IMR-90 (cell line): Measurements from ENCODE around the gene RXRB. TPM values are rescaled to one million over a fixed set of nuclear protein-coding genes. Genes with fewer than 3 reads are reported as not detected.

Experiments used
- ATAC-seq: fragments of 200-7000 bp; cut with Tn5 transposase; 2 replicates; pipeline ENCODE4 v1.9.1; 2020; ENCODE audit warnings: low read depth, mild to moderate bottlenecking, moderate library complexity
- BruUV-seq: library from RNA; stranded (reverse); fragments of 400-500 nt; replicated peaks from 2 replicates; lab custom pipeline; 2021; lab: Mats Ljungman, UMichigan
- CTCF ChIA-PET: fragments of 300-600 bp; formaldehyde crosslinking; extraction: SDS; loops from one replicate; lab custom pipeline; 2021; ENCODE audit warnings: antibody characterized with exemption; lab: Yijun Ruan, JAX
- POLR2A ChIA-PET: fragments of 300-600 bp; sonication (Branson Sonifier 250); formaldehyde crosslinking; loops from one replicate; lab custom pipeline; 2022; ENCODE audit warnings: antibody characterized with exemption; ENCODE audit not compliant: unreplicated experiment; lab: Charles Lee
- DNase-seq: peaks from one replicate; pipeline ENCODE4 v3.0.0; 2013
- H2AFZ ChIP-seq: replicated peaks from 2 replicates; pipeline ENCODE3; 2013; ENCODE audit warnings: low read length, mild to moderate bottlenecking; ENCODE audit not compliant: poor library complexity
- H2AK5ac ChIP-seq: 2 replicates; pipeline ENCODE4 v1.6.1; 2013; ENCODE audit warnings: low read depth, low read length, inconsistent platforms
- H2AK9ac ChIP-seq: replicated peaks from 2 replicates; pipeline ENCODE3; 2013; ENCODE audit warnings: mild to moderate bottlenecking, low read depth, low read length, moderate library complexity; ENCODE audit not compliant: poor library complexity
- H2BK120ac ChIP-seq: 2 replicates; pipeline ENCODE4 v1.6.1; 2013; ENCODE audit warnings: low read depth, low read length, inconsistent platforms
- H2BK15ac ChIP-seq: 3 replicates; pipeline ENCODE4 v1.6.1; 2013; ENCODE audit warnings: low read depth, low read length, inconsistent platforms
- H2BK20ac ChIP-seq: 2 replicates; pipeline ENCODE4 v1.6.1; 2013; ENCODE audit warnings: low read depth, mild to moderate bottlenecking, inconsistent platforms, low read length, moderate library complexity
- H2BK5ac ChIP-seq: 2 replicates; pipeline ENCODE4 v1.6.1; 2013; ENCODE audit warnings: mild to moderate bottlenecking, low read depth, low read length, inconsistent platforms; ENCODE audit not compliant: poor library complexity, severe bottlenecking
- H3K14ac ChIP-seq: replicated peaks from 2 replicates; pipeline ENCODE4 v1.6.1; 2013; ENCODE audit warnings: low read depth, low read length, inconsistent platforms
- H3K18ac ChIP-seq: 2 replicates; pipeline ENCODE4 v1.6.1; 2013; ENCODE audit warnings: low read depth, low read length, control low read depth
- H3K23ac ChIP-seq: 2 replicates; pipeline ENCODE4 v1.6.1; 2013; ENCODE audit warnings: low read depth, low read length, inconsistent platforms
- H3K27ac ChIP-seq: 2 replicates; pipeline ENCODE4 v1.5.1; 2013; ENCODE audit warnings: mild to moderate bottlenecking, control low read depth, low read length; ENCODE audit not compliant: insufficient read depth
- H3K27me3 ChIP-seq: 2 replicates; pipeline ENCODE4 v1.6.1; 2013; ENCODE audit warnings: low read length; ENCODE audit not compliant: control insufficient read depth, insufficient read depth
- H3K36me3 ChIP-seq: 2 replicates; pipeline ENCODE4 v1.6.1; 2013; ENCODE audit warnings: low read length, mixed read lengths; ENCODE audit not compliant: control insufficient read depth, insufficient read depth
- H3K4ac ChIP-seq: 2 replicates; pipeline ENCODE4 v1.6.1; 2013; ENCODE audit warnings: low read depth, low read length, inconsistent platforms
- H3K4me1 ChIP-seq: 2 replicates; pipeline ENCODE4 v1.6.1; 2013; ENCODE audit warnings: low read length, mixed read lengths; ENCODE audit not compliant: control insufficient read depth, insufficient read depth
- H3K4me2 ChIP-seq: 2 replicates; pipeline ENCODE4 v1.6.1; 2013; ENCODE audit warnings: low read depth, mild to moderate bottlenecking, control low read depth, low read length, moderate library complexity
- H3K4me3 ChIP-seq: 2 replicates; pipeline ENCODE4 v1.5.1; 2013; ENCODE audit warnings: low read depth, mild to moderate bottlenecking, control low read depth, low read length, moderate library complexity; ENCODE audit not compliant: insufficient read depth
- H3K56ac ChIP-seq: 2 replicates; pipeline ENCODE4 v1.6.1; 2013; ENCODE audit warnings: low read length, inconsistent platforms; ENCODE audit not compliant: insufficient read depth; ENCODE audit errors: extremely low read depth
- H3K79me1 ChIP-seq, 2 experiments: 2 replicates each; pipeline ENCODE4 v1.6.1; 2013; ENCODE audit warnings: low read length in 2 of 2, inconsistent platforms in 1 of 2, low read depth in 1 of 2
- H3K9ac ChIP-seq: 2 replicates; pipeline ENCODE4 v1.6.1; 2013; ENCODE audit warnings: low read depth, low read length, control low read depth
- H3K9me1 ChIP-seq: 2 replicates; pipeline ENCODE4 v1.6.1; 2013; ENCODE audit warnings: low read length, inconsistent platforms; ENCODE audit not compliant: insufficient read depth
- H3K9me3 ChIP-seq: 2 replicates; pipeline ENCODE4 v1.6.1; 2013; ENCODE audit warnings: low read length; ENCODE audit not compliant: control insufficient read depth, insufficient read depth
- H4K20me1 ChIP-seq: 2 replicates; pipeline ENCODE4 v1.6.1; 2013; ENCODE audit warnings: low read length, inconsistent platforms; ENCODE audit not compliant: insufficient read depth
- H4K5ac ChIP-seq: 2 replicates; pipeline ENCODE4 v1.6.1; 2013; ENCODE audit warnings: mild to moderate bottlenecking, low read depth, low read length, control low read depth
- H4K8ac ChIP-seq, 2 experiments: 2 replicates each; pipeline ENCODE4 v1.6.1; 2013; ENCODE audit warnings: low read depth in 2 of 2, low read length in 2 of 2, control low read depth in 1 of 2, inconsistent platforms in 1 of 2
- H4K91ac ChIP-seq: 2 replicates; pipeline ENCODE4 v1.6.1; 2013; ENCODE audit warnings: low read depth, low read length, inconsistent platforms; ENCODE audit not compliant: insufficient read depth
- BHLHE40 ChIP-seq: fragments of 150-350 bp; IDR thresholded peaks from 2 replicates; pipeline ENCODE4 v1.6.1; 2016; ENCODE audit warnings: mild to moderate bottlenecking, low read depth, low read length
- WGBS, 2 experiments: methylation state at CpG; one replicate each; pipeline versions ENCODE4 v1.1.5 to v1.1.7; 2013; ENCODE audit warnings: missing lambda C conversion rate in 2 of 2; ENCODE audit not compliant: insufficient read length in 1 of 2; ENCODE audit errors: extremely low coverage in 2 of 2; 5-methylcytosine and 5-hydroxymethylcytosine counted together
- dilution Hi-C: fragments of 300-500 bp; cut with HindIII; formaldehyde crosslinking; loops from one replicate; pipeline ENCODE4 v1.14.3; 2018; ENCODE audit warnings: low sequenced_read_pairs; ENCODE audit not compliant: unreplicated experiment
- in situ Hi-C: fragments of 300-500 bp; cut with MboI; formaldehyde crosslinking; loops from 3 replicates; pipeline ENCODE4 v1.14.3; 2019; ENCODE audit warnings: low sequenced_read_pairs, inconsistent platforms, mixed read lengths
- intact Hi-C: fragments of 100-400 bp; cut with micrococcal nuclease; formaldehyde crosslinking; loops from 2 replicates; pipeline ENCODE4 v1.10.0; 2022
- polyA plus RNA-seq, 3 experiments: library from polyadenylated mRNA; depleted of rRNA; stranded (reverse); fragments of >200 nt; gene quantifications; 2 replicates each; pipeline ENCODE4 v1.2.3, GENCODE V29; 2012; ENCODE audit warnings: low replicate concordance in 1 of 3
- total RNA-seq: library from RNA; depleted of rRNA; stranded (reverse); fragments of >200 nt; gene quantifications from 2 replicates; pipeline ENCODE4 v1.2.3, GENCODE V29; 2012

Gene RXRB
- total and polyA plus RNA-seq, 2 of the 4 experiments (the other 2 are of a cell fraction) = 18.6 to 53.7 TPM

GRCh38 chr6:33156964-33157363 lies 43.5 kb downstream of the RXRB start:
- H4K8ac ChIP-seq = no peak overlapping the region
- H3K27ac ChIP-seq = no peak overlapping the region
- H3K23ac ChIP-seq = no peak overlapping the region
- ChIA-PET POLR2A (no interaction called here), CTCF (interaction anchor here (1.4 kb wide), 2 partner anchors 9 to 91 kb away, joined by 3 to 5 read pairs; no protein-coding TSS in a partner anchor)
- in situ Hi-C loops = no loop called here
- H4K91ac ChIP-seq = no peak overlapping the region
- H3K9ac ChIP-seq = no peak overlapping the region
- no peak overlapping the region for H2AK5ac ChIP-seq
- no peak overlapping the region for H4K5ac ChIP-seq
- no peak for TF ChIP-seq BHLHE40
- H3K79me1 ChIP-seq = no peaks in the 10 kb centered on the region
- no peak overlapping the region for H2BK5ac ChIP-seq
- H3K9me1 ChIP-seq = 0 out of 2 replicates have a peak, but pooled peaks cover 2% of the 10 kb centered on the region
- H3K56ac ChIP-seq = no peak overlapping the region
- DNase-seq (no peak), ATAC-seq (no peak)
- no peak overlapping the region for H2BK120ac ChIP-seq
- H3K4me3 ChIP-seq = no peak overlapping the region
- no peak overlapping the region for H2AK9ac ChIP-seq
- H2BK20ac ChIP-seq = no peak overlapping the region
- peaks cover 7% of the 10 kb centered on the region for H3K4me1 ChIP-seq
- peaks cover 7% of the 10 kb centered on the region for H3K27me3 ChIP-seq
- no peak overlapping the region for H3K14ac ChIP-seq
- H3K4ac ChIP-seq = no peak overlapping the region
- no peak overlapping the region for H2AFZ ChIP-seq
- WGBS, 2 experiments = no CpG with 5 or more reads among the region's 2 CpGs
- H2BK15ac ChIP-seq = no peak overlapping the region
- H3K36me3 ChIP-seq = no peaks in the 10 kb centered on the region
- intact Hi-C loops = no loop called here
- H3K9me3 ChIP-seq = 0 out of 2 replicates have a peak, but pooled peaks cover 2% of the 10 kb centered on the region
- H3K4me2 ChIP-seq = no peak overlapping the region
- BruUV-seq = no TSS peak
- H4K20me1 ChIP-seq = no peaks in the 10 kb centered on the region
- dilution Hi-C loops = no loop called here
- H3K18ac ChIP-seq = no peak overlapping the region
